Smooth muscle cell (in vitro differentiated cells): ENCODE results near the gene SLC45A2. TPM values are rescaled to one million over a fixed set of nuclear protein-coding genes. Genes with fewer than 3 reads are reported as not detected.

Experiments
- DNase-seq: peaks from one replicate; lab custom pipeline; 2025; ENCODE audit not compliant: unreplicated experiment; lab: John Stamatoyannopoulos, UW
- H2AFZ ChIP-seq: fragments of 200-600 bp; sonication (generic); 2 replicates; pipeline ENCODE4 v1.6.0; 2016; ENCODE audit warnings: antibody characterized with exemption, low read depth, mild to moderate bottlenecking
- H3F3A ChIP-seq: fragments of 200-600 bp; sonication (generic); 2 replicates; pipeline ENCODE4 v1.6.0; 2017; ENCODE audit warnings: antibody characterized with exemption, low read depth
- H3K27ac ChIP-seq: fragments of 200-600 bp; sonication (generic); 2 replicates; pipeline ENCODE4 v1.5.1; 2016; ENCODE audit warnings: low read depth, mild to moderate bottlenecking
- H3K27me3 ChIP-seq: fragments of 200-600 bp; sonication (generic); 2 replicates; pipeline ENCODE4 v1.6.1; 2016; ENCODE audit warnings: low read depth, mild to moderate bottlenecking
- H3K36me3 ChIP-seq: fragments of 200-600 bp; sonication (generic); 2 replicates; pipeline ENCODE4 v1.5.1; 2016; ENCODE audit warnings: low read depth
- H3K4me1 ChIP-seq: fragments of 200-600 bp; sonication (generic); 2 replicates; pipeline ENCODE4 v1.5.1; 2016; ENCODE audit warnings: low read depth
- H3K4me2 ChIP-seq: fragments of 200-600 bp; sonication (generic); 2 replicates; pipeline ENCODE4 v1.6.0; 2016; ENCODE audit warnings: mild to moderate bottlenecking
- H3K4me3 ChIP-seq: fragments of 200-600 bp; sonication (generic); 2 replicates; pipeline ENCODE4 v1.5.1; 2016; ENCODE audit warnings: mild to moderate bottlenecking
- H3K79me2 ChIP-seq: fragments of 200-600 bp; sonication (generic); 2 replicates; pipeline ENCODE4 v1.6.0; 2016; ENCODE audit warnings: low read depth, mild to moderate bottlenecking
- H3K9ac ChIP-seq: fragments of 200-600 bp; sonication (generic); 2 replicates; pipeline ENCODE4 v1.6.0; 2016; ENCODE audit warnings: low read depth
- H3K9me3 ChIP-seq: fragments of 200-600 bp; sonication (generic); replicated peaks from 2 replicates; pipeline ENCODE4 v1.5.1; 2016; ENCODE audit warnings: low read depth
- H4K20me1 ChIP-seq: fragments of 200-600 bp; sonication (generic); 2 replicates; pipeline ENCODE4 v1.6.0; 2016; ENCODE audit warnings: low read depth
- WGBS: methylation state at CpG from one replicate; pipeline ENCODE4 v1.1.7; 2016; ENCODE audit warnings: low lambda C conversion rate; 5-methylcytosine and 5-hydroxymethylcytosine counted together
- polyA plus RNA-seq: library from polyadenylated mRNA; unstranded; fragments of >200 nt; fragmentation: Nextera tagmentation; extraction: Ambion mirVana; gene quantifications from 2 replicates; pipeline ENCODE4 v1.2.1, GENCODE V29; 2016
- total RNA-seq: library from RNA; depleted of rRNA; stranded (reverse); fragments of >200 nt; gene quantifications from 2 replicates; pipeline ENCODE4 v1.2.3, GENCODE V29; 2014
- TF ChIP-seq, protein P1 (sequence below): fragments of 200-600 bp; sonication (generic); IDR thresholded peaks from 2 replicates; pipeline ENCODE4 v1.5.1; 2017; ENCODE audit warnings: borderline replicate concordance, mild to moderate bottlenecking, antibody characterized with exemption; ENCODE audit not compliant: insufficient read depth, poor library complexity, severe bottlenecking

Gene SLC45A2
- total and polyA plus RNA-seq, 2 experiments from 2014 or later: 0.36 to 0.59 TPM

DNA sequence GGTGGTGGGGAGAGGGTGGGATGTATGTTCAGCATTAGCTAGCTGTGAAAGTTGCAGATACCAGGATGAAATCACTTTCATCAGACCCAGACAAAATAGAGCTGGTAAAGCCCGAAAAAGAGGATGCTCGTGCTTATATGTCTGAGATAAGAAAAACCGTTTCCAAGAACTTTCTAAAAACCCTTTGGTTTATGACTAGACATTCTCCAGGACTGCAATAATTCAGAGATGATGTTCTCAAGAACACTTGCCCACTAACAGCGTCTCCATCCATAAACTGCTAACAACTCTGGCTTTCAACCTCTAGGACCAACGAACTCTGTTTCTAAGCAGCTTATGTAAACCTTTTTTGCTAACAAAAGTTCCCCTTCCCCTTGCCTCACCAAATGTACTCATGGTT, 31.7 kb upstream of the SLC45A2 start:
- Histone ChIP-seq H3K4me1 (no peaks in the 10 kb centered on the region), H3K36me3 (no peaks in the 10 kb centered on the region), H3K4me2 (peak overlapping the region; percentile 23), H3K27ac (no peak overlapping the region), H3K79me2 (no peaks in the 10 kb centered on the region), H3K9me3 (no peaks in the 10 kb centered on the region), H2AFZ (no peak overlapping the region), H3K27me3 (no peaks in the 10 kb centered on the region), H3F3A (no peaks in the 10 kb centered on the region), H3K9ac (no peak overlapping the region), H4K20me1 (no peaks in the 10 kb centered on the region), H3K4me3 (no peak overlapping the region)
- DNase-seq: no peak
- 16% methylated on average over 5 of the region's 5 CpGs for WGBS
- TF ChIP-seq, protein P1, sequence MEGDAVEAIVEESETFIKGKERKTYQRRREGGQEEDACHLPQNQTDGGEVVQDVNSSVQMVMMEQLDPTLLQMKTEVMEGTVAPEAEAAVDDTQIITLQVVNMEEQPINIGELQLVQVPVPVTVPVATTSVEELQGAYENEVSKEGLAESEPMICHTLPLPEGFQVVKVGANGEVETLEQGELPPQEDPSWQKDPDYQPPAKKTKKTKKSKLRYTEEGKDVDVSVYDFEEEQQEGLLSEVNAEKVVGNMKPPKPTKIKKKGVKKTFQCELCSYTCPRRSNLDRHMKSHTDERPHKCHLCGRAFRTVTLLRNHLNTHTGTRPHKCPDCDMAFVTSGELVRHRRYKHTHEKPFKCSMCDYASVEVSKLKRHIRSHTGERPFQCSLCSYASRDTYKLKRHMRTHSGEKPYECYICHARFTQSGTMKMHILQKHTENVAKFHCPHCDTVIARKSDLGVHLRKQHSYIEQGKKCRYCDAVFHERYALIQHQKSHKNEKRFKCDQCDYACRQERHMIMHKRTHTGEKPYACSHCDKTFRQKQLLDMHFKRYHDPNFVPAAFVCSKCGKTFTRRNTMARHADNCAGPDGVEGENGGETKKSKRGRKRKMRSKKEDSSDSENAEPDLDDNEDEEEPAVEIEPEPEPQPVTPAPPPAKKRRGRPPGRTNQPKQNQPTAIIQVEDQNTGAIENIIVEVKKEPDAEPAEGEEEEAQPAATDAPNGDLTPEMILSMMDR: no peak

DNA sequence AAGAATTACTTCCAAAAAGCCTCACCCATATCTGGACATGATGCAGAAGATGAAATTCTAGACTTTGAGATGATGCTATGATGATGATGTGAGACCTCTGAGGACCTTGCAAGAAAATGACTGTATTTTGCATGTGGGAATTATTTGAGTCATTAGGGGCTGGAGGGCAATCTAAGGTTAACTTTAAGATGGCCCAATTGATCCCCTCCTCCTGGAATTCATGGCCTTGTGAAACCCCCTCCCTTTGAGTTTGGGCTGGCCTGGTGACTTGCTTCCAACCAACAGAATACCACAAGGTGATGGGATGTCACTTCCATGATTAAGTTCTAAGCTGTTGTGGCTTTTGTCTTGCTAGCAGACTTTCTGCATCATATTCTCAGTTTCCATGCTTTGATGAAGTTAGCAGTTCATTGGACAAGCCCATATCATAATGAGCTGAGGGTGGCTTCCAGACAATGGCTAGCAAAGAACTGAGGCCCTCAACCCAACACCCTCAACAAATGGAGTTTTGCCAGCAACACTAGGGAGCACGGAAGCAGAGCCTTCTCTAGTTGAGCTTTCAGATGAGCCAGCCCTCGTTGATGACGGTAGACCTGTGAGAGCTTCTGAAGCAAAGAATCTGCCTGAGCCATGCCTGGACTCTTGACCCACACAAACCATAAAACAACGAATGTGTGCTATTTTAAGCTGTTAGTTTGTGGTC, 30.8 kb upstream of the SLC45A2 start:
- Histone ChIP-seq H3K9me3 (no peaks in the 10 kb centered on the region), H3K27ac (no peak overlapping the region), H3K4me1 (no peaks in the 10 kb centered on the region), H2AFZ (no peak overlapping the region), H3K4me3 (no peak overlapping the region), H4K20me1 (no peaks in the 10 kb centered on the region), H3K27me3 (no peaks in the 10 kb centered on the region), H3K4me2 (no peak overlapping the region), H3K36me3 (no peaks in the 10 kb centered on the region), H3K9ac (no peak overlapping the region), H3F3A (no peaks in the 10 kb centered on the region), H3K79me2 (no peaks in the 10 kb centered on the region)
- no peak for DNase-seq
- WGBS: 71% methylated on average over 4 of the region's 4 CpGs
- TF ChIP-seq, protein P1: no peak

DNA sequence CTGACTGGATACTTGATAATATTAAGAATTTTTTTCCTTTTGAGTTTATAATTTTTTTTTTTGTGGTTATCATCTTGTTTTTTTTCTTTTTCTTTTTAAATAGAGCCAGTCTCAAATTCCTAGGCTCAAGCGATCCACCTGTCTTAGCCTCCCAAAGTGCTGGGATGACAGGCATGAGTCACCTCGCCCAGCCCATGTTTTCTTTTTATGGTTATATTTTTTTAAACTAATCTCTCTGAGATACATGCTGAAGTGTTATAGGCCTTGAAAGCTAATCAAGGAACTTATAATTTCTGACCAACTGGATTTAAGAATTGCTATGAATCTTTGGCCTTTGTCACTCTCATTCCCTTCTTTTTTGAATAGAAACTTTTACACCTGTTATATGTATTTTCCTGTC, 30.1 kb upstream of the SLC45A2 start:
- Histone ChIP-seq H3K27ac (no peak overlapping the region), H3K4me2 (no peak overlapping the region), H3K9ac (no peak overlapping the region), H3K36me3 (no peaks in the 10 kb centered on the region), H3F3A (no peaks in the 10 kb centered on the region), H3K27me3 (no peaks in the 10 kb centered on the region), H3K4me1 (no peaks in the 10 kb centered on the region), H2AFZ (no peak overlapping the region), H3K79me2 (no peaks in the 10 kb centered on the region), H3K4me3 (no peak overlapping the region), H3K9me3 (no peaks in the 10 kb centered on the region), H4K20me1 (no peaks in the 10 kb centered on the region)
- DNase-seq: no peak
- 100% methylated on average over 2 of the region's 2 CpGs for WGBS
- TF ChIP-seq, protein P1: no peak

DNA sequence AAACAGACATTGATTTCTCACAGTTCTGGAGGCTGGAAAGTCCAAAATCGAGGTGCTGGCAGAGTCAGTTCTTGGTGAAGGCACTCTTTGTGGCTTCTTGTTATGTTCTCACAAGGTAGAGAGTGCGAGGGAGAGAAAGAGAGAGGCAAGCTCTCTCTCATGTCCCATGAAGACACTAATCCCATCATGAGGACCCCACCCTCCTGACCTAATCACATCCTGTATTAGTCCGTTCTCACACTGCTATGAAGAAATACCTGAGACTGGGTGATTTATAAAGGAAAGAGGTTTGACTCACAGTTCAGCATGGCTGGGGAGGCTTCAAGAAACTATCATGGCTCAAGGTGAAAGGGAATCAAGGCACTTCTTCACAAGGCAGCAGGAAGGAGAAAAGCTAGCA, 29.1 kb upstream of the SLC45A2 start:
- Histone ChIP-seq H3K9ac (no peak overlapping the region), H3K4me2 (no peak overlapping the region), H4K20me1 (no peaks in the 10 kb centered on the region), H3F3A (peaks cover 5% of the 10 kb centered on the region), H3K4me3 (no peak overlapping the region), H3K4me1 (peaks cover 6% of the 10 kb centered on the region), H3K79me2 (no peaks in the 10 kb centered on the region), H3K27me3 (no peaks in the 10 kb centered on the region), H3K27ac (no peak overlapping the region), H3K36me3 (no peaks in the 10 kb centered on the region), H2AFZ (no peak overlapping the region), H3K9me3 (no peaks in the 10 kb centered on the region)
- 81% methylated on average over 3 of the region's 3 CpGs for WGBS
- DNase-seq: no peak
- TF ChIP-seq, protein P1: no peak
